DND-41 (cell line): ENCODE data around the gene SIN3B.

Source experiments
- ATAC-seq: fragments of 200-7000 bp; cut with Tn5 transposase; 3 replicates; pipeline ENCODE4 v1.9.1; 2021; ENCODE audit warnings: low read depth; ENCODE audit not compliant: insufficient read depth
- DNase-seq: peaks from one replicate; pipeline ENCODE4 v3.0.0-alpha.2; 2020
- H2AFZ ChIP-seq: 2 replicates; pipeline ENCODE4 v1.6.0; 2012; ENCODE audit warnings: low read depth, low read length
- H3K27ac ChIP-seq: 2 replicates; pipeline ENCODE4 v1.5.1; 2012; ENCODE audit warnings: low read length, inconsistent platforms
- H3K27me3 ChIP-seq: fragments of 200-600 bp; sonication (generic); 2 replicates; pipeline ENCODE4 v1.6.0; 2012; ENCODE audit warnings: low read length, mild to moderate bottlenecking, inconsistent platforms; ENCODE audit not compliant: insufficient read depth, poor library complexity
- H3K36me3 ChIP-seq: 2 replicates; pipeline ENCODE4 v1.5.1; 2012; ENCODE audit warnings: low read length, inconsistent platforms; ENCODE audit not compliant: insufficient read depth
- H3K4me1 ChIP-seq: 2 replicates; pipeline ENCODE4 v1.5.1; 2012; ENCODE audit warnings: mild to moderate bottlenecking, low read length; ENCODE audit not compliant: insufficient read depth
- H3K4me2 ChIP-seq: 2 replicates; pipeline ENCODE4 v1.6.0; 2012; ENCODE audit warnings: mild to moderate bottlenecking, moderate library complexity, low read length, inconsistent platforms; ENCODE audit not compliant: insufficient read depth
- H3K4me3 ChIP-seq, 2 experiments: fragments of 200-600 bp in 1 of 2; shearing (Covaris generic) in 1 of 2; 2 replicates each; pipeline ENCODE4 v1.5.1; 2012 to 2016; ENCODE audit warnings: inconsistent platforms in 2 of 2, low read length in 2 of 2, mild to moderate bottlenecking in 2 of 2, low read depth in 1 of 2, moderate library complexity in 1 of 2
- H3K79me2 ChIP-seq: 2 replicates; pipeline ENCODE4 v1.6.0; 2012; ENCODE audit warnings: low read length, inconsistent platforms; ENCODE audit not compliant: insufficient read depth
- H3K9ac ChIP-seq: 2 replicates; pipeline ENCODE4 v1.6.0; 2012; ENCODE audit warnings: low read depth, mild to moderate bottlenecking, inconsistent platforms, low read length, moderate library complexity
- H3K9me3 ChIP-seq: 2 replicates; pipeline ENCODE4 v1.5.1; 2012; ENCODE audit warnings: low read length, moderate library complexity, mild to moderate bottlenecking, inconsistent platforms; ENCODE audit not compliant: insufficient read depth, severe bottlenecking
- H4K20me1 ChIP-seq: 2 replicates; pipeline ENCODE4 v1.6.0; 2012; ENCODE audit warnings: low read length; ENCODE audit not compliant: insufficient read depth
- CTCF ChIP-seq: IDR thresholded peaks from 2 replicates; pipeline ENCODE4 v1.5.1; 2012; ENCODE audit warnings: borderline replicate concordance, low read length, moderate library complexity, mild to moderate bottlenecking; ENCODE audit not compliant: poor library complexity, severe bottlenecking; ENCODE audit errors: extremely low read depth
- EZH2 ChIP-seq: IDR thresholded peaks from 3 replicates; pipeline ENCODE4 v1.6.1; 2012; ENCODE audit warnings: borderline replicate concordance, low read depth, mild to moderate bottlenecking, moderate library complexity, low read length, inconsistent platforms; ENCODE audit not compliant: severe bottlenecking

SIN3B gene

GRCh38 chr19:16807549-16808284 lies 21.5 kb upstream of the SIN3B start:
- no peak overlapping the region for H3K4me2 ChIP-seq
- no peaks in the 10 kb centered on the region for H3K4me1 ChIP-seq
- H3K79me2 ChIP-seq: no peaks in the 10 kb centered on the region
- no peak overlapping the region for H3K27ac ChIP-seq
- TF ChIP-seq EZH2 (no peak), CTCF (no peak)
- no peak overlapping the region for H2AFZ ChIP-seq
- DNase-seq (no peak), ATAC-seq (no peak)
- H3K9ac ChIP-seq: no peak overlapping the region
- H3K9me3 ChIP-seq: no peaks in the 10 kb centered on the region
- no peaks in the 10 kb centered on the region for H3K27me3 ChIP-seq
- no peak overlapping the region for H3K4me3 ChIP-seq
- no peaks in the 10 kb centered on the region for H4K20me1 ChIP-seq
- H3K36me3 ChIP-seq: no peaks in the 10 kb centered on the region

DNA sequence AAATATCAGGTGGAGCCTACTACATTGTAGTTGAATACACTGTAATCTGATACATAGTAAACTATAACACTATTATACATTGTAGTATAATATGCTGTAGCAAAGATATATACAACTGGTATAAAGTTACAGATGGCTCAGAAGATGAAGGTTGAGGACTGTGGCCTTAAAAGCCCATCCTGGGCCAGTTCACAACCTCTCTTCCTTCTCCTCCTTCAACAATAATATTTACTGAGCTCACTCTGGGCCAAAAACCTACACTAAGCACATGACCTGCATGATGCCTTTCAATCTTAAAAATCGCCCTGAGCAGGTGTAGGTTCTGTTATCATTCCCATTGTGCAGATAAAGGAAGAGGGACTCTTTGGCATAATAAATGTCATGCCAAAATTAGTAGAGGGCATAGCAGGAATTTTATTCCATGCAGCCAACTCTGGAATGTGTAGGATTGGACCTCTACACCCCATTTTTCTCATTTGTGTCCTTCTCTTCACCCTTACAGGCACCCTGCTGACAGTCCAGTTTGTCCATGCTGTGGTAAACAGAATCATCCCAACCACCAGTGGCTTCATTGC lies 14.6 kb upstream of the SIN3B start:
- TF ChIP-seq EZH2 (no peak), CTCF (no peak)
- no peak overlapping the region for H2AFZ ChIP-seq
- ATAC-seq: no peak
- no peaks in the 10 kb centered on the region for H3K36me3 ChIP-seq
- no peak overlapping the region for H3K27ac ChIP-seq
- H3K9me3 ChIP-seq: peaks cover 25% of the 10 kb centered on the region
- DNase-seq: no peak
- H3K4me1 ChIP-seq: no peaks in the 10 kb centered on the region
- no peaks in the 10 kb centered on the region for H4K20me1 ChIP-seq
- no peak overlapping the region for H3K4me3 ChIP-seq
- no peaks in the 10 kb centered on the region for H3K27me3 ChIP-seq
- no peak overlapping the region for H3K4me2 ChIP-seq
- H3K9ac ChIP-seq: no peak overlapping the region
- no peaks in the 10 kb centered on the region for H3K79me2 ChIP-seq

DNA sequence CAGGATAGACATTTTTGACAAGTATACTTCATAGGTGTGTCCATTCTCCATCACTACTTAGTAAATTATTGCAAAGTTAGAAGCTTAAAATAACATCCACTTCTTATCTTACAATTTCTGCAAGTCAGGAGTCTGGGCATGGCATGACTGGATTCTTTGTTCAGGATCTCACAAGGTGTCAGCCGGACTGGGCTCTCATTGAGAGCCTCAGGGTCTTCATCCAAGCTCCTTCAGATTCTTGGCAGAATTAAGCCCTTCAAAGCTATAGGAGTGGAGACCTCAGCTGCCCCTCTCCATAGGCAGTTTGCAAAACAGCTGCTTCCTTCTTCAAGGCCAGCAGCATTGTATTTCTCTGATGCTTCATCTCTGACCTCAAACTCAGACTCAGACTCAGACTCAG lies 9.1 kb upstream of the SIN3B start:
- no peak overlapping the region for H3K4me3 ChIP-seq
- TF ChIP-seq CTCF: no peak
- H4K20me1 ChIP-seq: no peaks in the 10 kb centered on the region
- no peak overlapping the region for H3K4me2 ChIP-seq
- H3K9ac ChIP-seq: no peak overlapping the region
- no peak for ATAC-seq
- no peak overlapping the region for H2AFZ ChIP-seq
- H3K36me3 ChIP-seq: no peaks in the 10 kb centered on the region
- H3K9me3 ChIP-seq: peaks cover 9% of the 10 kb centered on the region
- H3K27me3 ChIP-seq: no peaks in the 10 kb centered on the region
- no peak for DNase-seq
- no peaks in the 10 kb centered on the region for H3K79me2 ChIP-seq
- no peaks in the 10 kb centered on the region for H3K4me1 ChIP-seq
- no peak overlapping the region for H3K27ac ChIP-seq
